Tibial nerve (tissue), 4 donors: ENCODE measurements around the gene MATN1.

Source experiments
- EP300 ChIP-seq, 2 donors: sonication (generic); formaldehyde crosslinking; IDR thresholded peaks; one replicate each; pipeline ENCODE4 v1.6.1; 2017; ENCODE audit warnings: antibody characterized with exemption in 2 of 2, mild to moderate bottlenecking in 1 of 2
- POLR2A ChIP-seq, 2 donors: fragments of 450-650 bp; IDR thresholded peaks; one replicate each; pipeline ENCODE4 v1.6.1; 2017; ENCODE audit warnings: antibody characterized with exemption in 2 of 2, mild to moderate bottlenecking in 2 of 2, moderate library complexity in 2 of 2
- TF ChIP-seq, protein P1 (sequence below), 5 experiments: fragments of 200-600 bp in 3 of 5; fragments of 450-650 bp in 2 of 5; sonication (generic) in 3 of 5; IDR thresholded peaks; one replicate each; pipeline ENCODE4 v1.5.1; 2016 to 2019; ENCODE audit warnings: antibody characterized with exemption in 5 of 5, mild to moderate bottlenecking in 3 of 5, moderate library complexity in 2 of 5

DNA sequence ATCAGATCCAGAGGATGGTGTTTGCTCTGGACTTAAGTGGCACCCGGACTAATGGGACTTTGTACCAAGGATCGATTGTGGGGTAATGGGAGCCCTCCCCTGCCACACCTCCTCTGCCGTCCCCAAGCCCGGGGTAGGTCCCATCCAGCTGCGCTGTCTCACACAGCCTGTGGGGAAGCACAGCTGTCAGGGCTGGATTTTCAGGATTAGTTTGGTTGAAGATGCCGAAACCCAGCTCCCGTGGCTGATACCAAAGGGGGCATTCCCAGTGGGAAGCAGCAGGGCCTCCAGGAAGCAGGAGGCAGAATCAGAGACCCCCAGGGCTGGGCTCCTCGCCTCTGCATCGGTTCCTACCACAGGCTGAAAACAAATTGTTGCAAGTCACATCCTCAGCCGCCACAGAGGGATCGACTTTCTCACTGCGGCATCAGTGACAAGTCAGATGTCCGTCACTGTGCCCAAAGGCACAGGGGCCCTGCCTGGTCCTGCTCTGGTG, 59.7 kb downstream of the MATN1 start:
- TF ChIP-seq, protein P1, sequence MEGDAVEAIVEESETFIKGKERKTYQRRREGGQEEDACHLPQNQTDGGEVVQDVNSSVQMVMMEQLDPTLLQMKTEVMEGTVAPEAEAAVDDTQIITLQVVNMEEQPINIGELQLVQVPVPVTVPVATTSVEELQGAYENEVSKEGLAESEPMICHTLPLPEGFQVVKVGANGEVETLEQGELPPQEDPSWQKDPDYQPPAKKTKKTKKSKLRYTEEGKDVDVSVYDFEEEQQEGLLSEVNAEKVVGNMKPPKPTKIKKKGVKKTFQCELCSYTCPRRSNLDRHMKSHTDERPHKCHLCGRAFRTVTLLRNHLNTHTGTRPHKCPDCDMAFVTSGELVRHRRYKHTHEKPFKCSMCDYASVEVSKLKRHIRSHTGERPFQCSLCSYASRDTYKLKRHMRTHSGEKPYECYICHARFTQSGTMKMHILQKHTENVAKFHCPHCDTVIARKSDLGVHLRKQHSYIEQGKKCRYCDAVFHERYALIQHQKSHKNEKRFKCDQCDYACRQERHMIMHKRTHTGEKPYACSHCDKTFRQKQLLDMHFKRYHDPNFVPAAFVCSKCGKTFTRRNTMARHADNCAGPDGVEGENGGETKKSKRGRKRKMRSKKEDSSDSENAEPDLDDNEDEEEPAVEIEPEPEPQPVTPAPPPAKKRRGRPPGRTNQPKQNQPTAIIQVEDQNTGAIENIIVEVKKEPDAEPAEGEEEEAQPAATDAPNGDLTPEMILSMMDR (IDR thresholded peaks at IDR 0.05) = no peak
- TF ChIP-seq EP300 (IDR thresholded peaks at IDR 0.05) (no peak), POLR2A (IDR thresholded peaks at IDR 0.05) (no peak)
